ENCODE data around the gene KLF1.

DNA sequence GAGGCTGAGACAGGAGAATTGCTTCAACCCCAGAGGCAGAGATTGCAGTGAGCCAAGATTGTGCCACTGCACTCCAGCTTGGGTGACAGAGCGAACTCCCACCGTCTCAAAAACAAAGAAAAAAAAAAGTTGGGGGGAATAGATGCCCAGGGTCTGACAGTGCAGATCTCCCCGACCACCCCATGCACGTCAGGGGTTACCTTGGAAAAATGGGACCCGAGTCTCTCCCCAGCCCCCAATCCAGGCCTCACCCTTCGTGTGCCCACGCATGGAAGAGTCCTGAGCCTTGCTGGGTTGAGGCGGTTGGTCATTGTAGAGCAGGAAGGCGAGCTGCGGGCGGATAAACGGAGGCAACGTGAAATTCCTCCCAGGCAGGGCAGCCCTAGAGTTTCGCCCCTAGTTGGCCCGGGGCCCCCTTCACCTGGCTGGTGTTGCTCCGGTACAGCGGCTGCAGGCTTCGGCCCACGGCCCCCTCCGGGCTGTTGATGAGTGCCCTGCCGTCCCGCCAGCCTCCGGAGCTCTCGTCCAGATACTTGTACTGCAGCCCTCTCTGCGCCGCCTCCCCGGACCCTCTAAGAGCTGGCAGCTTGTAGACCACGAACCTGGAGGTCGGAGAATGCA is 6.3 kb downstream of the KLF1 start:
- no peak for TF ChIP-seq TCF4 (CRISPR knock-in tag; IDR thresholded peaks at IDR 0.05; ENCODE audit: borderline replicate concordance)
- no peak for TF ChIP-seq BACH2 (CRISPR knock-in tag; IDR thresholded peaks at IDR 0.05; ENCODE audit: borderline replicate concordance)
- no peak for TF ChIP-seq ESRRG (CRISPR knock-in tag; IDR thresholded peaks at IDR 0.05)
- TF ChIP-seq, protein P1, sequence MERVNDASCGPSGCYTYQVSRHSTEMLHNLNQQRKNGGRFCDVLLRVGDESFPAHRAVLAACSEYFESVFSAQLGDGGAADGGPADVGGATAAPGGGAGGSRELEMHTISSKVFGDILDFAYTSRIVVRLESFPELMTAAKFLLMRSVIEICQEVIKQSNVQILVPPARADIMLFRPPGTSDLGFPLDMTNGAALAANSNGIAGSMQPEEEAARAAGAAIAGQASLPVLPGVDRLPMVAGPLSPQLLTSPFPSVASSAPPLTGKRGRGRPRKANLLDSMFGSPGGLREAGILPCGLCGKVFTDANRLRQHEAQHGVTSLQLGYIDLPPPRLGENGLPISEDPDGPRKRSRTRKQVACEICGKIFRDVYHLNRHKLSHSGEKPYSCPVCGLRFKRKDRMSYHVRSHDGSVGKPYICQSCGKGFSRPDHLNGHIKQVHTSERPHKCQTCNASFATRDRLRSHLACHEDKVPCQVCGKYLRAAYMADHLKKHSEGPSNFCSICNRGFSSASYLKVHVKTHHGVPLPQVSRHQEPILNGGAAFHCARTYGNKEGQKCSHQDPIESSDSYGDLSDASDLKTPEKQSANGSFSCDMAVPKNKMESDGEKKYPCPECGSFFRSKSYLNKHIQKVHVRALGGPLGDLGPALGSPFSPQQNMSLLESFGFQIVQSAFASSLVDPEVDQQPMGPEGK (CRISPR knock-in tag; IDR thresholded peaks at IDR 0.05; ENCODE audit: borderline replicate concordance), result no peak
- no peak for TF ChIP-seq ZFP3 (CRISPR knock-in tag; IDR thresholded peaks at IDR 0.05)
- no peak for TF ChIP-seq CSDC2 (CRISPR knock-in tag; IDR thresholded peaks at IDR 0.05)
- TF ChIP-seq ZFP30 (CRISPR knock-in tag; IDR thresholded peaks at IDR 0.05), result no peak
- no peak for TF ChIP-seq ZNF565 (CRISPR knock-in tag; conservative IDR thresholded peaks at IDR 0.05; ENCODE audit: low read depth)
- TF ChIP-seq, protein P2, sequence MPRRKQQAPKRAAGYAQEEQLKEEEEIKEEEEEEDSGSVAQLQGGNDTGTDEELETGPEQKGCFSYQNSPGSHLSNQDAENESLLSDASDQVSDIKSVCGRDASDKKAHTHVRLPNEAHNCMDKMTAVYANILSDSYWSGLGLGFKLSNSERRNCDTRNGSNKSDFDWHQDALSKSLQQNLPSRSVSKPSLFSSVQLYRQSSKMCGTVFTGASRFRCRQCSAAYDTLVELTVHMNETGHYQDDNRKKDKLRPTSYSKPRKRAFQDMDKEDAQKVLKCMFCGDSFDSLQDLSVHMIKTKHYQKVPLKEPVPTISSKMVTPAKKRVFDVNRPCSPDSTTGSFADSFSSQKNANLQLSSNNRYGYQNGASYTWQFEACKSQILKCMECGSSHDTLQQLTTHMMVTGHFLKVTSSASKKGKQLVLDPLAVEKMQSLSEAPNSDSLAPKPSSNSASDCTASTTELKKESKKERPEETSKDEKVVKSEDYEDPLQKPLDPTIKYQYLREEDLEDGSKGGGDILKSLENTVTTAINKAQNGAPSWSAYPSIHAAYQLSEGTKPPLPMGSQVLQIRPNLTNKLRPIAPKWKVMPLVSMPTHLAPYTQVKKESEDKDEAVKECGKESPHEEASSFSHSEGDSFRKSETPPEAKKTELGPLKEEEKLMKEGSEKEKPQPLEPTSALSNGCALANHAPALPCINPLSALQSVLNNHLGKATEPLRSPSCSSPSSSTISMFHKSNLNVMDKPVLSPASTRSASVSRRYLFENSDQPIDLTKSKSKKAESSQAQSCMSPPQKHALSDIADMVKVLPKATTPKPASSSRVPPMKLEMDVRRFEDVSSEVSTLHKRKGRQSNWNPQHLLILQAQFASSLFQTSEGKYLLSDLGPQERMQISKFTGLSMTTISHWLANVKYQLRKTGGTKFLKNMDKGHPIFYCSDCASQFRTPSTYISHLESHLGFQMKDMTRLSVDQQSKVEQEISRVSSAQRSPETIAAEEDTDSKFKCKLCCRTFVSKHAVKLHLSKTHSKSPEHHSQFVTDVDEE (CRISPR knock-in tag; IDR thresholded peaks at IDR 0.05), result no peak
- no peak for TF ChIP-seq ZNF8 (CRISPR knock-in tag; IDR thresholded peaks at IDR 0.05)
- no peak for TF ChIP-seq ZC3H10 (CRISPR knock-in tag; IDR thresholded peaks at IDR 0.05)
